Measurements from ENCODE around the gene SAP30BP. TPM values are rescaled to one million over a fixed set of nuclear protein-coding genes. Genes with fewer than 3 reads are reported as not detected.

Gene SAP30BP
- total and polyA plus RNA-seq, 2 of the 13 experiments (the other 11 are each of a cell fraction or from before 2014, with no cell fraction given), result 67.7 to 99.4 TPM

- Histone ChIP-seq H2AFZ (ENCODE audit: low read length) (no peak overlapping the region), H3K79me2 (ENCODE audit: insufficient read depth, low read length) (no peaks in the 10 kb centered on the region), H3K9ac (ENCODE audit: insufficient read depth, low read depth, low read length) (no peak overlapping the region), H3K27ac (ENCODE audit: extremely low read length, insufficient read depth, low read length) (peak overlapping the region; percentile 50), H3K4me1 (ENCODE audit: insufficient read depth, low read length) (peaks cover 19% of the 10 kb centered on the region), H3K4me3 (replicated peaks in 1 of 3; ENCODE audit: insufficient read depth in 1 of 3, low read depth in 2 of 3, low read length in 3 of 3) (no peak overlapping the region), H3K9me3 (ENCODE audit: low read length) (no peaks in the 10 kb centered on the region), H3K27me3 (ENCODE audit: control insufficient read depth in 1 of 2, insufficient read depth in 2 of 2, low read length in 2 of 2) (no peaks in the 10 kb centered on the region), H4K20me1 (ENCODE audit: insufficient read depth, low read length) (peaks cover 4% of the 10 kb centered on the region; the same call in 1 of the 2 replicates), H3K4me2 (ENCODE audit: low read depth, low read length) (peak overlapping the region; percentile 76), H3K36me3 (replicated peaks in 1 of 2; ENCODE audit: control insufficient read depth in 1 of 2, insufficient read depth in 2 of 2, low read length in 2 of 2) (peaks cover 17 to 28% of the 10 kb centered on the region in 2 experiments; a peak in 4 of 5 replicates)
- ChIA-PET POLR2A (interaction anchor here (0.7 to 2.1 kb wide), 8 partner anchors 11 to 130 kb away, joined by 3 to 28 read pairs (median 7); partner anchors contain the start of genes RECQL5 and SAP30BP), CTCF (ENCODE audit: low intra/inter-chr PET ratio, low total read pairs) (interaction anchor here (0.7 to 5.1 kb wide), 7 partner anchors 8 to 208 kb away, joined by 3 to 102 read pairs (median 3); a partner anchor contains a TSS)
- TF ChIP-seq ZNF563 (CRISPR knock-in tag; IDR thresholded peaks at IDR 0.05) (0 out of 2 replicates have a peak, but pooled peaks have one; percentile 14), E2F5 (CRISPR knock-in tag; conservative IDR thresholded peaks at IDR 0.05) (0 out of 2 replicates have a peak, but pooled peaks have one; percentile 3), ZNF720 (CRISPR knock-in tag; IDR thresholded peaks at IDR 0.05) (no peak)
- in situ Hi-C loops (cut with HindIII; ENCODE audit: extremely low pct_ligation_motif_present, low pct_unique_long_range_greater_than_20kb), result no loop called here
- intact Hi-C loops (cut with micrococcal nuclease; ENCODE audit: unreplicated experiment), result no loop called here
- FAIRE-seq (no peak), DNase-seq (ENCODE audit: low spot score) (no peak), ATAC-seq (no peak)
- WGBS (ENCODE audit: low lambda C conversion rate), result 83% methylated on average over 6 of the region's 9 CpGs
- BruUV-seq (replicated peaks), result no TSS peak
Observed at GRCh38 chr17:75634376-75634740, 32.8 kb upstream of the SAP30BP start.

GRCh38 chr17:75634754-75635609, 32.2 kb upstream of the SAP30BP start:
- Histone ChIP-seq H3K27ac (ENCODE audit: extremely low read length, insufficient read depth, low read length) (no peak overlapping the region), H3K79me2 (ENCODE audit: insufficient read depth, low read length) (no peaks in the 10 kb centered on the region), H3K36me3 (replicated peaks in 1 of 2; ENCODE audit: control insufficient read depth in 1 of 2, insufficient read depth in 2 of 2, low read length in 2 of 2) (peaks cover 16 to 23% of the 10 kb centered on the region in 2 experiments; a peak in 4 of 5 replicates), H2AFZ (ENCODE audit: low read length) (no peak overlapping the region), H3K9me3 (ENCODE audit: low read length) (no peaks in the 10 kb centered on the region), H3K4me3 (replicated peaks in 1 of 3; ENCODE audit: insufficient read depth in 1 of 3, low read depth in 2 of 3, low read length in 3 of 3) (no peak overlapping the region), H3K4me1 (ENCODE audit: insufficient read depth, low read length) (peaks cover 19% of the 10 kb centered on the region), H3K27me3 (ENCODE audit: control insufficient read depth in 1 of 2, insufficient read depth in 2 of 2, low read length in 2 of 2) (no peaks in the 10 kb centered on the region), H3K9ac (ENCODE audit: insufficient read depth, low read depth, low read length) (no peak overlapping the region), H4K20me1 (ENCODE audit: insufficient read depth, low read length) (peaks cover 4% of the 10 kb centered on the region; the same call in 1 of the 2 replicates), H3K4me2 (ENCODE audit: low read depth, low read length) (no peak overlapping the region)
- in situ Hi-C loops (cut with HindIII; ENCODE audit: extremely low pct_ligation_motif_present, low pct_unique_long_range_greater_than_20kb), result no loop called here
- DNase-seq (ENCODE audit: low spot score) (no peak), ATAC-seq (no peak), FAIRE-seq (no peak)
- ChIA-PET CTCF (ENCODE audit: low intra/inter-chr PET ratio, low total read pairs) (interaction anchor here (5.1 kb wide), 1 partner anchor 113 kb away, joined by 102 read pairs; no protein-coding TSS in a partner anchor), POLR2A (no interaction called here)
- WGBS (ENCODE audit: low lambda C conversion rate), result 93% methylated on average over 19 of the region's 20 CpGs
- no peak for TF ChIP-seq ZNF749 (CRISPR knock-in tag; IDR thresholded peaks at IDR 0.05; ENCODE audit: borderline replicate concordance)
- TF ChIP-seq TEF (CRISPR knock-in tag; IDR thresholded peaks at IDR 0.05), result no peak
- no peak for TF ChIP-seq PRMT3 (CRISPR knock-in tag; IDR thresholded peaks at IDR 0.05; ENCODE audit: borderline replicate concordance, low read depth)
- no peak for TF ChIP-seq ZNF564 (CRISPR knock-in tag; IDR thresholded peaks at IDR 0.05)
- BruUV-seq (replicated peaks), result no TSS peak
- intact Hi-C loops (cut with micrococcal nuclease; ENCODE audit: unreplicated experiment), result no loop called here
